ENCODE measurements around the gene ICE1. TPM values are rescaled to one million over a fixed set of nuclear protein-coding genes. Genes with fewer than 3 reads are reported as not detected.
"Not testable (repeated sequence)": the region's sequence is repeated elsewhere in the genome, so short reads cannot be mapped to it uniquely, and the experiment has no call there.

ICE1 gene
- total and polyA plus RNA-seq, 4 donors: 16.5 to 35.7 (median 28.9) TPM

GRCh38 chr5:5394384-5394986 lies 28.0 kb upstream of the ICE1 start:
- not testable (repeated sequence) for H3K27ac ChIP-seq (ENCODE audit: low read depth, low read length); H3K9me3 ChIP-seq (ENCODE audit: control insufficient read depth, insufficient read depth, low read length); H3K27me3 ChIP-seq (ENCODE audit: control insufficient read depth, insufficient read depth, low read length); H3K4me1 ChIP-seq (ENCODE audit: control insufficient read depth, insufficient read depth, low read length); H3K4me3 ChIP-seq (ENCODE audit: low read depth, low read length); H3K36me3 ChIP-seq (ENCODE audit: control insufficient read depth, insufficient read depth, low read length)
- WGBS (ENCODE audit: insufficient coverage): 38% methylated on average over 2 of the region's 6 CpGs
- DNase-seq (ENCODE audit: low read depth in 4 of 6, low spot score in 6 of 6): peak in 2 of 6 donors; percentile 44 to 63

DNA sequence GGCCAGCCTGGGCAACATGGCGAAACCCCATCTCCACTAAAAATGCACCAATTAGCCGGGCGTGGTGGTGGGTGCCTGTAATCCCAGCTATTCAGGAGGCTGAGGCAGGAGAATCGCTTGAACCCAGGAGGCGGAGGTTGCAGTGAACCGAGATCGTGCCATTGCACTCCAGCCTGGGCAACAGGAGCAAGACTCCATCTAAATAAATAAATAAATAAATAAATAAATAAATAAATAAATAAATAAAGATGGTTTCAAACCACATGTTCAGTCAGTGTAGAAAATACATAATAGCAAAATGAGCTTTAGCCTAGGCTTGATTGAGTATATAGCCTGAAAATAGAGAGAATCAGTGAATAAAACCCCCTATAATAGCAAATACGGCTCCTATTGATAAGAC lies 27.4 kb upstream of the ICE1 start:
- no CpG with 5 or more reads among the region's 8 CpGs for WGBS (ENCODE audit: insufficient coverage)
- not testable (repeated sequence) for H3K36me3 ChIP-seq (ENCODE audit: control insufficient read depth, insufficient read depth, low read length); H3K9me3 ChIP-seq (ENCODE audit: control insufficient read depth, insufficient read depth, low read length); H3K27me3 ChIP-seq (ENCODE audit: control insufficient read depth, insufficient read depth, low read length); H3K4me1 ChIP-seq (ENCODE audit: control insufficient read depth, insufficient read depth, low read length); H3K27ac ChIP-seq (ENCODE audit: low read depth, low read length); DNase-seq (ENCODE audit: low read depth in 4 of 6, low spot score in 6 of 6); H3K4me3 ChIP-seq (ENCODE audit: low read depth, low read length)

- Histone ChIP-seq H3K36me3 (ENCODE audit: control insufficient read depth, insufficient read depth, low read length) (no peaks in the 10 kb centered on the region), H3K4me1 (ENCODE audit: control insufficient read depth, insufficient read depth, low read length) (no peaks in the 10 kb centered on the region), H3K9me3 (ENCODE audit: control insufficient read depth, insufficient read depth, low read length) (no peaks in the 10 kb centered on the region), H3K27ac (ENCODE audit: low read depth, low read length) (no peak overlapping the region), H3K4me3 (ENCODE audit: low read depth, low read length) (no peak overlapping the region), H3K27me3 (ENCODE audit: control insufficient read depth, insufficient read depth, low read length) (no peaks in the 10 kb centered on the region)
- 100% methylated on average over 2 of the region's 2 CpGs for WGBS (ENCODE audit: insufficient coverage)
- DNase-seq (ENCODE audit: low read depth in 4 of 6, low spot score in 6 of 6): no peak
Observed at GRCh38 chr5:5398071-5398470, 24.4 kb upstream of the ICE1 start.

DNA sequence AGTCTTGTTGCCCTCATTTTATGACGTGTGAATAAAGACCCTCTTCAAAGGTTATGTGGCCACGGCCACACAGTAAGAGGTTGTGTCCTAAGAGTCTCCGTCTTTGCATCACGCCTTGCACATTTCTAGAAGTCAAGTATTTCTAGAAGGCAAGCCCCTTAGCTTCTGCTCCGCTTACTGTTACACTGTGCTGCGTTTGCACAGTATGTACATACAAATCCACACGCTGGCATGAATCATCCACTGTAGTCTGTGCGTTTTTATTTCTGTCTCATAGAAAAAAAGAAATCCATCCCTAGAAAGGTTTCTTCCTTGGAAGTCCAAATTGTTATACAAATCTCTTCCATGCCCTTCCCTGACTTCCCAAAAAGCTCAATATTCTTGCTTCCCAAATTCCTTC lies 21.4 kb upstream of the ICE1 start:
- H3K4me1 ChIP-seq (ENCODE audit: control insufficient read depth, insufficient read depth, low read length): no peaks in the 10 kb centered on the region
- H3K4me3 ChIP-seq (ENCODE audit: low read depth, low read length): no peak overlapping the region
- H3K27ac ChIP-seq (ENCODE audit: low read depth, low read length): no peak overlapping the region
- no peaks in the 10 kb centered on the region for H3K9me3 ChIP-seq (ENCODE audit: control insufficient read depth, insufficient read depth, low read length)
- no peaks in the 10 kb centered on the region for H3K27me3 ChIP-seq (ENCODE audit: control insufficient read depth, insufficient read depth, low read length)
- no peak for DNase-seq (ENCODE audit: low read depth in 4 of 6, low spot score in 6 of 6)
- H3K36me3 ChIP-seq (ENCODE audit: control insufficient read depth, insufficient read depth, low read length): no peaks in the 10 kb centered on the region
- WGBS (ENCODE audit: insufficient coverage): 91% methylated on average over 8 of the region's 8 CpGs

DNA sequence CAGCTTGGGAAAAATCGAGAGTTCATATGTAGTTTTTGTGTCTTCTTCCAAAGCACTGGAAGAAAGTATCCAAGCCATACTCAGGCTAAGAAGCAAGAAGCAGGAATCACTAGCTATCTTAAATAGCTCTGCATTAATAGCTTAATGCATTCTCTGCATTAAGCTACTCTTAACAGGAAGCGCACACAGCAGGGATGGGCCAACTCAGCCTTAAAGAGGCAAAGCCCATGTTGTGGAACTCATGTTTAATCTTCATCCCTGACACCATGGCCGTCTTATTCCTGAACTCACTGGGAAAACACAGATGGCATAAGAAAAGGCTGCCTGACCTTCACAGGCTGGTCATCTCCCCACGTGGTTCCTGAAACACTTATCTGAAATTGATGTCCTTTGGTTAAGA lies 18.7 kb upstream of the ICE1 start:
- Histone ChIP-seq H3K36me3 (ENCODE audit: control insufficient read depth, insufficient read depth, low read length) (no peaks in the 10 kb centered on the region), H3K9me3 (ENCODE audit: control insufficient read depth, insufficient read depth, low read length) (no peaks in the 10 kb centered on the region), H3K27ac (ENCODE audit: low read depth, low read length) (no peak overlapping the region), H3K4me3 (ENCODE audit: low read depth, low read length) (no peak overlapping the region), H3K27me3 (ENCODE audit: control insufficient read depth, insufficient read depth, low read length) (no peaks in the 10 kb centered on the region), H3K4me1 (ENCODE audit: control insufficient read depth, insufficient read depth, low read length) (no peaks in the 10 kb centered on the region)
- DNase-seq (ENCODE audit: low read depth in 4 of 6, low spot score in 6 of 6): peak in 1 of 6 donors; percentile 53
- WGBS (ENCODE audit: insufficient coverage): 74% methylated on average over 4 of the region's 4 CpGs

GRCh38 chr5:5404381-5404780 lies 18.1 kb upstream of the ICE1 start:
- no peaks in the 10 kb centered on the region for H3K36me3 ChIP-seq (ENCODE audit: control insufficient read depth, insufficient read depth, low read length)
- no peak overlapping the region for H3K4me3 ChIP-seq (ENCODE audit: low read depth, low read length)
- H3K27ac ChIP-seq (ENCODE audit: low read depth, low read length): no peak overlapping the region
- WGBS (ENCODE audit: insufficient coverage): no CpG with 5 or more reads among the region's 5 CpGs
- no peaks in the 10 kb centered on the region for H3K9me3 ChIP-seq (ENCODE audit: control insufficient read depth, insufficient read depth, low read length)
- peak in 1 of 6 donors; percentile 74 for DNase-seq (ENCODE audit: low read depth in 4 of 6, low spot score in 6 of 6)
- H3K4me1 ChIP-seq (ENCODE audit: control insufficient read depth, insufficient read depth, low read length): no peaks in the 10 kb centered on the region
- H3K27me3 ChIP-seq (ENCODE audit: control insufficient read depth, insufficient read depth, low read length): no peaks in the 10 kb centered on the region

GRCh38 chr5:5405441-5405840 lies 17.0 kb upstream of the ICE1 start:
- Histone ChIP-seq H3K9me3 (ENCODE audit: control insufficient read depth, insufficient read depth, low read length) (peaks cover 3% of the 10 kb centered on the region), H3K27me3 (ENCODE audit: control insufficient read depth, insufficient read depth, low read length) (no peaks in the 10 kb centered on the region), H3K4me1 (ENCODE audit: control insufficient read depth, insufficient read depth, low read length) (no peaks in the 10 kb centered on the region), H3K27ac (ENCODE audit: low read depth, low read length) (no peak overlapping the region), H3K36me3 (ENCODE audit: control insufficient read depth, insufficient read depth, low read length) (no peaks in the 10 kb centered on the region), H3K4me3 (ENCODE audit: low read depth, low read length) (no peak overlapping the region)
- WGBS (ENCODE audit: insufficient coverage): no CpG with 5 or more reads among the region's 1 CpG
- no peak for DNase-seq (ENCODE audit: low read depth in 4 of 6, low spot score in 6 of 6)

GRCh38 chr5:5407924-5408323 lies 14.6 kb upstream of the ICE1 start:
- no peaks in the 10 kb centered on the region for H3K27me3 ChIP-seq (ENCODE audit: control insufficient read depth, insufficient read depth, low read length)
- WGBS (ENCODE audit: insufficient coverage): no CpG with 5 or more reads among the region's 5 CpGs

DNA sequence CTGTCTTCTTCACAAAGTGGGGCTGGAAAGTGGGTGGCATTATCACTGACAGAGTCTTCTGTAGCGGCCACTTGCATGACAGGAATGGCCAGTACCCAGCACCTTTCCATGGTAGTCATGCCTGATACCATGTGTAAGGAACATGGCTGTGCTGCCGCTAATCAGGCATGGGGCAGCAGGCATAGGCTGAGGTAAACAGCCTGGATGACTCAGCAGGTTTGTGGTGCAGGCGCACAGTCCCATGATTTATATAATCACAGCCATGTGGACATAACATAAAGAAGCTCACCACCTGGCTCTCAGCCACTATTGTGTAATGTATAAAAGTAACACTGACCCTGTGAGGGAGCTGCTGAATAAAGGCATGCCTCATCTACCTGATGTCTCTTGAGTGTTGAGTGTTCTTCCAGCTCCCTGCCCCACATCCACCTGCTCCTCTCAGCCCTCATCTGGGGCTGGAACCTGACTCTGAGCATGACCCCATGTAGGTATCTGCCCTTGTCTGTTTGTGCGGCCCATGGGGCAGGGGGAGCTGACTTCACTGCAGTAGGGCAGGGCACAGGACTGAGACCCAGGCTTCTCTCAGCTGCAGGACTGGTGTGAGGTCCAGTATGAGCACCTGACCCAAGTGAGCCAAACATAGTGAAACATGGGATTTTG lies 13.2 kb upstream of the ICE1 start:
- no peak overlapping the region for H3K4me3 ChIP-seq (ENCODE audit: low read depth, low read length)
- no peaks in the 10 kb centered on the region for H3K4me1 ChIP-seq (ENCODE audit: control insufficient read depth, insufficient read depth, low read length)
- WGBS (ENCODE audit: insufficient coverage): 100% methylated on average over 3 of the region's 4 CpGs
- H3K9me3 ChIP-seq (ENCODE audit: control insufficient read depth, insufficient read depth, low read length): peaks cover 3% of the 10 kb centered on the region
- no peaks in the 10 kb centered on the region for H3K36me3 ChIP-seq (ENCODE audit: control insufficient read depth, insufficient read depth, low read length)
- H3K27ac ChIP-seq (ENCODE audit: low read depth, low read length): no peak overlapping the region
- H3K27me3 ChIP-seq (ENCODE audit: control insufficient read depth, insufficient read depth, low read length): no peaks in the 10 kb centered on the region
- peak in 1 of 6 donors; percentile 38 for DNase-seq (ENCODE audit: low read depth in 4 of 6, low spot score in 6 of 6)

More at GRCh38 chr5:5407924-5408323, 14.6 kb upstream of the ICE1 start:
- no peak for DNase-seq (ENCODE audit: low read depth in 4 of 6, low spot score in 6 of 6)
- Histone ChIP-seq H3K4me3 (ENCODE audit: low read depth, low read length) (no peak overlapping the region), H3K9me3 (ENCODE audit: control insufficient read depth, insufficient read depth, low read length) (peaks cover 3% of the 10 kb centered on the region), H3K27ac (ENCODE audit: low read depth, low read length) (no peak overlapping the region), H3K36me3 (ENCODE audit: control insufficient read depth, insufficient read depth, low read length) (no peaks in the 10 kb centered on the region), H3K4me1 (ENCODE audit: control insufficient read depth, insufficient read depth, low read length) (no peaks in the 10 kb centered on the region)

DNA sequence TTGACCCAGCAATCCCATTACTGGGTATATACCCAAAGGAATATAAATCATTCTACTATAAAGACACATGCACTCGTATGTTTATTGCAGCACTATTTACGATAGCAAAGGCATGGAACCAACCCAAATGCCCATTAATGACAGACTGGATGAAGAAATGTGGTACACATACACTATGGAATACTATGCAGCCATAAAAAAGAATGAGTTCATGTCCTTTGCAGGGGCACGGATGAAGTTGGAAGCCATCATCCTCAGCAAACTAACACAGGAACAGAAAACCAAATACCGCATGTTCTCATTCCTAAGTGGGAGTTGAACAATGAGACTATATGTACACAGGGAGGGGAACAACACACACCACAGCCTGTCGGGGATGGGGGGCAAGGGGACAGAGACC lies 8.6 kb upstream of the ICE1 start:
- H3K27ac ChIP-seq (ENCODE audit: low read depth, low read length); DNase-seq (ENCODE audit: low read depth in 4 of 6, low spot score in 6 of 6); H3K27me3 ChIP-seq (ENCODE audit: control insufficient read depth, insufficient read depth, low read length); H3K4me1 ChIP-seq (ENCODE audit: control insufficient read depth, insufficient read depth, low read length); H3K9me3 ChIP-seq (ENCODE audit: control insufficient read depth, insufficient read depth, low read length); H3K4me3 ChIP-seq (ENCODE audit: low read depth, low read length); H3K36me3 ChIP-seq (ENCODE audit: control insufficient read depth, insufficient read depth, low read length): not testable (repeated sequence)
- WGBS (ENCODE audit: insufficient coverage): no CpG with 5 or more reads among the region's 5 CpGs
